GM12892 (cell line): ENCODE measurements around the gene ITPKB.

Experiments used
- POLR2A ChIP-seq: IDR thresholded peaks from 2 replicates; pipeline ENCODE4 v1.6.1; 2011; ENCODE audit warnings: low read depth, low read length, control low read depth
- POLR2AphosphoS5 ChIP-seq: IDR thresholded peaks from 2 replicates; pipeline ENCODE4 v1.6.1; 2011; ENCODE audit warnings: low read depth, low read length, control low read depth
- TAF1 ChIP-seq: IDR thresholded peaks from 2 replicates; pipeline ENCODE4 v1.6.1; 2011; ENCODE audit warnings: low read depth, mild to moderate bottlenecking, control low read depth, low read length, borderline replicate concordance

- TF ChIP-seq POLR2AphosphoS5 (no peak), POLR2A (no peak), TAF1 (no peak)
Measured at GRCh38 chr1:226632169-226632879, 106.8 kb downstream of the ITPKB start.
